Subcutaneous preadipocyte (primary cell): ENCODE results near the gene PSMB1. TPM values are rescaled to one million over a fixed set of nuclear protein-coding genes. Genes with fewer than 3 reads are reported as not detected.

ENCODE experiments used
- total RNA-seq: library from RNA; depleted of rRNA; stranded (reverse); fragments of >200 nt; gene quantifications from 2 replicates; pipeline ENCODE4 v1.2.3, GENCODE V29; 2012

Gene PSMB1
- total RNA-seq = 286 and 362 TPM in 2 replicates

GRCh38 chr6:170552765-170553533 lies at the start of gene PSMB1:
PSMB1 (minus strand) TSS chr6:170553307; CDS start chr6:170553242, 65 bp downstream.

GRCh38 chr6:170584181-170584953 lies 31.3 kb upstream of the PSMB1 start, which contains the start of gene PDCD2:
PDCD2 (minus strand) TSS chr6:170584637; CDS start chr6:170584581, 56 bp downstream.

GRCh38 chr6:170554013-170554795 lies 1.1 kb upstream of the PSMB1 start, which contains the start of gene TBP:
TBP (plus strand) TSS chr6:170554369; CDS start chr6:170557030, 2,661 bp downstream.

Other genes starting within 250 kb of the PSMB1 start
- 9.9 and 12.5 TPM in 2 replicates for gene FAM120B, start 246.5 kb downstream of the PSMB1 start, total RNA-seq
- 9.6 and 12.9 TPM in 2 replicates for gene TBP, start 1.1 kb upstream of the PSMB1 start, total RNA-seq
- 65.0 and 85.4 TPM in 2 replicates for gene PDCD2, start 31.3 kb upstream of the PSMB1 start, total RNA-seq